ENCODE measurements around the gene TENM4. TPM values are rescaled to one million over a fixed set of nuclear protein-coding genes. Genes with fewer than 3 reads are reported as not detected.

Gene TENM4
- total RNA-seq, 2 experiments from 2014 or later = not detected

GRCh38 chr11:79434283-79434682 lies 6.5 kb downstream of the TENM4 start:
- Mint-ChIP-seq H3K9me3 (no peaks in the 10 kb centered on the region), H3K27ac (no peak overlapping the region), H3K4me1 (ENCODE audit: low read depth) (peaks cover 4% of the 10 kb centered on the region), H3K27me3 (peaks cover 46% of the 10 kb centered on the region), H3K4me3 (no peak overlapping the region), H3K36me3 (ENCODE audit: low read depth) (peaks cover 4% of the 10 kb centered on the region)
- intact Hi-C loops (cut with micrococcal nuclease) = no loop called here
- ATAC-seq (no peak), DNase-seq (no peak)
- TF ChIP-seq CTCF (IDR thresholded peaks at IDR 0.05) = no peak
- CTCF ChIA-PET = no interaction called here
- POLR2A ChIA-PET = no interaction called here

GRCh38 chr11:79432138-79432537 lies 8.7 kb downstream of the TENM4 start:
- ChIA-PET CTCF (no interaction called here), POLR2A (interaction anchor here (1.1 kb wide), 1 partner anchor 9 kb away, joined by 3 read pairs; no protein-coding TSS in a partner anchor)
- H3K36me3 Mint-ChIP-seq (ENCODE audit: low read depth) = peaks cover 4% of the 10 kb centered on the region
- H3K27ac Mint-ChIP-seq = no peak overlapping the region
- no peak for DNase-seq
- intact Hi-C loops (cut with micrococcal nuclease) = no loop called here
- peaks cover 31% of the 10 kb centered on the region for H3K27me3 Mint-ChIP-seq
- no peak for ATAC-seq
- H3K4me3 Mint-ChIP-seq = no peak overlapping the region
- no peak for TF ChIP-seq CTCF (IDR thresholded peaks at IDR 0.05)
- peaks cover 3% of the 10 kb centered on the region for H3K4me1 Mint-ChIP-seq (ENCODE audit: low read depth)
- no peaks in the 10 kb centered on the region for H3K9me3 Mint-ChIP-seq

- intact Hi-C loops (cut with micrococcal nuclease) = no loop called here
- no peak overlapping the region for H3K4me3 Mint-ChIP-seq
- CTCF ChIA-PET = no interaction called here
- DNase-seq (no peak), ATAC-seq (no peak)
- H3K4me1 Mint-ChIP-seq (ENCODE audit: low read depth) = no peaks in the 10 kb centered on the region
- H3K9me3 Mint-ChIP-seq = no peaks in the 10 kb centered on the region
- TF ChIP-seq CTCF (IDR thresholded peaks at IDR 0.05) = no peak
- no peaks in the 10 kb centered on the region for H3K36me3 Mint-ChIP-seq (ENCODE audit: low read depth)
- POLR2A ChIA-PET = interaction anchor here (1.1 kb wide), 1 partner anchor 10 kb away, joined by 3 read pairs; no protein-coding TSS in a partner anchor
- H3K27me3 Mint-ChIP-seq = peaks cover 25% of the 10 kb centered on the region
- no peak overlapping the region for H3K27ac Mint-ChIP-seq
Measured at GRCh38 chr11:79431535-79431934, 9.3 kb downstream of the TENM4 start.

- H3K9me3 Mint-ChIP-seq = no peaks in the 10 kb centered on the region
- ATAC-seq (no peak), DNase-seq (no peak)
- no peak for TF ChIP-seq CTCF (IDR thresholded peaks at IDR 0.05)
- ChIA-PET POLR2A (no interaction called here), CTCF (no interaction called here)
- H3K27me3 Mint-ChIP-seq = peaks cover 14% of the 10 kb centered on the region
- no peak overlapping the region for H3K27ac Mint-ChIP-seq
- no peaks in the 10 kb centered on the region for H3K36me3 Mint-ChIP-seq (ENCODE audit: low read depth)
- H3K4me1 Mint-ChIP-seq (ENCODE audit: low read depth) = no peaks in the 10 kb centered on the region
- intact Hi-C loops (cut with micrococcal nuclease) = no loop called here
- no peak overlapping the region for H3K4me3 Mint-ChIP-seq
Measured at GRCh38 chr11:79430280-79430679, 10.6 kb downstream of the TENM4 start.

GRCh38 chr11:79428406-79428805 lies 12.4 kb downstream of the TENM4 start:
- ChIA-PET CTCF (no interaction called here), POLR2A (no interaction called here)
- H3K9me3 Mint-ChIP-seq = no peaks in the 10 kb centered on the region
- ATAC-seq = no peak
- H3K27me3 Mint-ChIP-seq = peaks cover 4% of the 10 kb centered on the region
- intact Hi-C loops (cut with micrococcal nuclease) = no loop called here
- H3K4me3 Mint-ChIP-seq = no peak overlapping the region
- no peak for DNase-seq
- H3K36me3 Mint-ChIP-seq (ENCODE audit: low read depth) = no peaks in the 10 kb centered on the region
- H3K4me1 Mint-ChIP-seq (ENCODE audit: low read depth) = no peaks in the 10 kb centered on the region
- TF ChIP-seq CTCF (IDR thresholded peaks at IDR 0.05) = no peak
- H3K27ac Mint-ChIP-seq = no peak overlapping the region

Measured in activated CD8-positive, alpha-beta T cell treated with anti-CD3 and anti-CD28 coated beads for 36 hours (primary cell).